Motor neuron (in vitro differentiated cells): Measurements from ENCODE around the gene WDR53. TPM values are rescaled to one million over a fixed set of nuclear protein-coding genes. Genes with fewer than 3 reads are reported as not detected.
"Not testable (repeated sequence)": the region's sequence is repeated elsewhere in the genome, so short reads cannot be mapped to it uniquely, and the experiment has no call there.

Experiments
- ATAC-seq, 8 experiments: fragments of 200-7000 bp; cut with Tn5 transposase; replicated peaks in 6 of 8; 2 replicates each; pipeline ENCODE4 v1.8.0; 2021; ENCODE audit warnings: mild to moderate bottlenecking in 8 of 8, moderate library complexity in 8 of 8
- H3K27ac ChIP-seq, 2 donors: fragments of 250-450 bp; sonication (Bioruptor Pico); 2 replicates each; pipeline ENCODE4 v1.9.0; 2021; ENCODE audit warnings: antibody characterized with exemption in 2 of 2, mild to moderate bottlenecking in 2 of 2, moderate library complexity in 1 of 2
- H3K4me1 ChIP-seq, 2 donors: fragments of 250-450 bp; sonication (Bioruptor Pico); replicated peaks in 1 of 2; 2 replicates each; pipeline ENCODE4 v1.6.1; 2021; ENCODE audit warnings: antibody characterized with exemption in 2 of 2, mild to moderate bottlenecking in 2 of 2, moderate library complexity in 1 of 2
- H3K4me3 ChIP-seq, 5 donors: fragments of 250-450 bp; sonication (Bioruptor Pico); 2 replicates each; pipeline ENCODE4 v1.9.0; 2021; ENCODE audit warnings: antibody characterized with exemption in 5 of 5, mild to moderate bottlenecking in 5 of 5, moderate library complexity in 4 of 5
- WGBS, 10 experiments: fragments of 450-650 bp; shearing (Covaris generic); methylation state at CpG; one replicate each; pipeline ENCODE4 v1.0.0; 2022; 5-methylcytosine and 5-hydroxymethylcytosine counted together
- in situ Hi-C, 9 experiments: fragments of 400-800 bp; cut with MboI; loops; one replicate each; pipeline ENCODE4 v1.15.0; 2021; ENCODE audit warnings: low sequenced_read_pairs in 9 of 9, low pct_unique_long_range_greater_than_20kb in 2 of 9; ENCODE audit not compliant: unreplicated experiment in 9 of 9
- total RNA-seq, 8 experiments: library from RNA; unstranded; fragments of 300-600 nt; gene quantifications; 2 replicates each; pipeline versions ENCODE4 v1.2.3 to v1.2.4, GENCODE V29; 2022

The WDR53 gene
- total RNA-seq, result 10 to 100 TPM in 4 of 8 experiments, 1 to 10 TPM in 4; 5.7 to 13.1 (median 9.4) TPM

DNA sequence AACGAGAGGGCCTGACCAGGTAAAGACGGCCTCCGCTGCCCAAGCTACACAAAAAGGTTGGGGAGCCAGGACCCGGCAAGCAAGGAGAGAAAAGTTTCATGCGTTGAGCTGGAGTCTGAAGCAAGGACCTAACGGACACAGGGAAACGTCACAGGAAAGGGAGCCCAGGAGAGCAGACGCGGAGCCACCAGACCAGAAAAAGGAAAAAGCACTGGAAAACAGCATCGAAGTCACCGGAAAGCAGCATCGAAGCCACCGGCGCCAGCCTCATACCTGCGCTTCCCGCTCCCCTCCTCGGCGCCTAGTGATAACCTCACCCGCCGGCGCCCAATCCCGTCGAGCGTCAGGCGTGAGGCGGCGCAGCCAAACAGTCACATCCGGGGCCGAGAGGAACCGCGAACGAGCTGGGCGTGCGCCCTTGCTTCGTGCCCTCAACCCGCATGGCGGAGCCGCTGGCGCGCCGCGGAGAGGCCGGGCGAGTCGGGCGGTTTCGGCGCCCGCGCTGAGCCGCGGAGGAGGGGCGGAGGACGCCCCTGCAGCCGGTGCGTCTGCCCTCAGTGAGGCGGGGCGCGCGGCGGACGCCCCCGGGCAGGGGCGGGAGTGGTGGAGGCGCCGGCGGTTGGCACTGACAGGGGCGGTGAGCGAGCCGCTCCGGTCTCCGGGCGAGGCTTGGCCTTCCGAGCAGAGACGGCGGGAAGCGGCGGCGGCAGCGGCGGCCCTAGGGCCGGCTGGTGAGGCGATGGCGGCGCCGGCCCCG, at the start of gene WDR53, which contains the start of gene FBXO45:
TSS of gene WDR53 (minus strand) at position 309 of the 757 bp plus-strand sequence. CDS start 7,079 bp downstream, outside the sequence.
TSS of gene FBXO45 (plus strand) at position 415 of the 757 bp plus-strand sequence. CDS start at position 740, 325 bp downstream.
- in situ Hi-C loops, result no loop called here
- Histone ChIP-seq H3K27ac (peak within 1 kb of the TSS; percentile 63 to 73), H3K4me3 (peak within 1 kb of the TSS; percentile 53 to 99 (median 77)), H3K4me1 (peaks cover 14 to 16% of the 10 kb centered on the region in 2 donors)
- WGBS, 10 experiments, result 0 to 1% (median 0%) methylated on average over 3 to 33 of the region's 87 CpGs; no CpG with 5 or more reads in 3 of the 10 experiments
- peak; percentile 94 to 99 (median 98) for ATAC-seq

DNA sequence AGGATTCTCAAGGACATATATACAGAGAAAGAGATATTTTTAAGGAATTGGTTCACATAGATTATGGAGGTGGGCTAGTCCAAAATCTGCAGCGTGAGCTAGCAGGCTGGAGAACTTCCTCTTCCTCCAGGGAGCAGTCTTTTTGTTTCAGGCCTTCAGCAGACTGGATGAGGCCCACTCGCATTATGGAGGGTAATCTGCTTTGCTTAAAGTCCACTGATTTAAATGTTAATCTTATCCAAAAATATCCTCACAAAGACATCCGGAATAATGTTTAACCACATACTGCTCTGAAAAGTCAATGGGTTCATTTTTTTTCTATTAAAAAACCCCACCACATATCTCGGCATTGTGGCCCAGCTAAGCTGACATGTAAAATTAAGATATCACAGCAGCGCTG, 48.9 kb upstream of the WDR53 start:
- ATAC-seq, result no peak
- H3K27ac ChIP-seq, result no peak overlapping the region
- in situ Hi-C loops, result loop anchor here in 2 of 9 experiments (10.0 kb wide), 1 partner anchor 68 kb away; no protein-coding TSS in a partner anchor

DNA sequence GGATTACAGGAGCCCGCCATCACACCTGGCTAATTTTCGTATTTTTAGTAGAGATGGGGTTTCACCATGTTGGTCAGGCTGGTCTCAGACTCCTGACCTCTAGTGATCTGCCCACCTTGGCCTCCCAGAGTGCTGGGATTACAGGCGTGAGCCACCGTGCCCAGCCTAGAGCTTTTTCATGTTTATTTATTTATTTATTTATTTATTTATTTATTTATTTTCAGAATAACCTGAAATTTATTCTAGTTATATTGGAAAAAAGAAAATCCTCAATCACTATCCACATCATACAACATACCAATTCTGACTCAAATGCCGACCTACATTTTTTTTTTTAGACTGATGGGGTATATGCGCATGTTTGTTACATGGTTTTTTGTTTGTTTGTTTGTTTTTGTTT, 46.9 kb upstream of the WDR53 start:
- peaks cover 11 to 15% of the 10 kb centered on the region in 2 donors for H3K4me1 ChIP-seq
- H3K27ac ChIP-seq, ATAC-seq, H3K4me3 ChIP-seq: not testable (repeated sequence)
- 63 to 98% (median 87%) methylated on average over 1 to 6 of the region's 6 CpGs; no CpG with 5 or more reads in 2 of the 10 experiments for WGBS, 10 experiments
- in situ Hi-C loops, result loop anchor here in 2 of 9 experiments (10.0 kb wide), 1 partner anchor 70 kb away; no protein-coding TSS in a partner anchor

More for the DNA sequence above, 48.9 kb upstream of the WDR53 start:
- 10 to 88% (median 78%) methylated on average over 1 to 5 of the region's 5 CpGs; no CpG with 5 or more reads in 1 of the 10 experiments for WGBS, 10 experiments
- Histone ChIP-seq H3K4me3 (no peak overlapping the region), H3K4me1 (peaks cover 12 to 14% of the 10 kb centered on the region in 2 donors)

DNA sequence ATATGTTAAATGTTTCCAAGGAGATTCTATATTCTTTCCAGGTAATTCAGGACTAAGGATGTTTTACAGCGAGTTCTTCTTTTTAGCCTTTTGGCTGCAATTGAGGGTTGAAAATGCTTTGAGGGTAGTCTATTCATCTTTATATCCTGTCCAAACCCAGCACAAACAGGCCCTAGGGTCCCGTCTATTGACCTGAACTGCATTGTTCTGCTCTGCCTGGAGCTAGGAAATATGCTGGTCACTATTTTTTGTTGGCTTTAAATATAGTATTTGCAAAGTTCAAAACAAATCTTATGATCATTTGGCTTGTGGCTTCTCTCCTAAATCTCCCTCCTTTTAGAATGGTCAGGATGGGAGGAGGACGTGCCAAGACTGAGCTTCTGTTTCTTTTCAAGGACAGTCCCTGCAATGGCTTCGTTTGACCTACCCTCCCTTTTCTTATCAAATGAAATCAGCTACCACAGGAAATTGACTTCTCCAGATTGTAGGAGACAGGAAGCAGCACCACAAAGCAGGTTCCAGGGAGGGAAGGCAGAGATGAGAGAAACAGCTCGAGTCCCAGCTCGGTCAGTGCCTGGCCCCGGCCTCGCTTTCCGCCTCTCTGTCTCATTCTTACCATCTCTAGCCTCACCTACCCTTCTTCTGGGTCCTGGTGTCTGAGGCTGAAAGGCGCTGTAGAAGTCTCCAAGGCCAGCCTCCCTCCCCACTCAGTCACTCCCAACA, 43.6 kb upstream of the WDR53 start:
- no peak for ATAC-seq
- in situ Hi-C loops, result loop anchor here in 2 of 9 experiments (10.0 kb wide), 1 partner anchor 73 kb away; no protein-coding TSS in a partner anchor
- WGBS, 10 experiments, result 71 to 100% (median 84%) methylated on average over 1 to 8 of the region's 10 CpGs
- Histone ChIP-seq H3K27ac (no peak overlapping the region), H3K4me1 (peaks cover 0 to 4% of the 10 kb centered on the region in 2 donors), H3K4me3 (no peak overlapping the region)

DNA sequence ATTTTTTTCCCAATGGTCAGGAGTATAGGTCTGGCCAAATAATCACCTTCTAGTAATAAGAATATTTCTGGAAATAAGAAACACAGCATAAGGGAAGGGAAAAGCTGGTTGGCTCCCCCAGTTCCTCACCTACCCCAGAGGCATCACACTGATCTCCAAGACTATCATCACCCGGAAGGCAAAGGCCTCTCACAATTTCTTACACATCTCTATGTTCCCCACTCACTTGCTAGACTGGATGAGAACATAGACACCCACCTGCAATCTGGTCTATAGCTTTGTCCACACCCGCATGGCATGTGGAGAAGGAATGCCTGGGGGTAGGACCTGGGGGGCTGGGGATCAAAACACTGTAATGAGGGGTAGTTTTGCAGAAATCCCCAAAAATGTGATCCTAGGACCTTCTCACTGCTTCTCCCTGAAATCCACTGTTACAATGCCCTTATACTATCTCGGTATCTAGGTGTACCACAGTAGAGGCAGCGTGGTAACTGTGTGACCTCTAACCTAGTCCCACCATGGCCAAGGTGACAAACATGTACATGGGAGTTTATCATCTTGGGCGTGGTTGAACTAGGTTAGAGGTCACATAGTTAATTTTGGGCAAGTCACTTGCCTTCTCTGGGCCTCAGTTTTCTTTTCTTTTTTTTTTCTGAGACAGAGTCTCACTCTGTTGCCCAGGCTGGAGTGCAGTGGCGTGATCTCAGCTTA, 41.6 kb upstream of the WDR53 start:
- Histone ChIP-seq H3K4me3 (no peak overlapping the region), H3K27ac (no peak overlapping the region), H3K4me1 (peaks cover 0 to 4% of the 10 kb centered on the region in 2 donors)
- in situ Hi-C loops, result loop anchor here in 2 of 9 experiments (10.0 kb wide), 1 partner anchor 75 kb away; no protein-coding TSS in a partner anchor
- ATAC-seq, result peak in 1 of 8 experiments; percentile 11
- WGBS, 10 experiments, result 11 to 100% (median 85%) methylated on average over 1 to 4 of the region's 6 CpGs; no CpG with 5 or more reads in 4 of the 10 experiments

DNA sequence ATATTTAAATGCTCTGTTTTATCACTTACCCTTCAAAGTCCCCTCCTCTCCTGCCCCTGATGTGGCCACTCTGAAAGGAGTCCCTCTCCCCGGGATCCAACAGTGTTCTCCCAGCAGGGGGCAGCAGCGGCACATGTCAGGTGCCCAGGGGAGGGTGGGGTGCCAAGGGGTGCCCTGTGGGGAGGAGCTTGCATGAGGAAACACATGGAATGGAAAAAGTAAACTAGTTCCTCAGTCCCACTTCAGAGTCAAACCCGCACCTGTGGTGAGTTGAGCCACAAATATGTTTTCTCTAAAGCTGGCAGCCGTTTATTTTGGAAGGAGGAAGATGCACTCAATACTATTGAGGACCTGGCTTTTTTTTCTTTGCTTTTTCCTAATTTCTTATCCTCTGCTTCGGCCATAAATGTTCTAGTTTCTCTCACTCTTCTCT, 41.0 kb upstream of the WDR53 start:
- no peak overlapping the region for H3K4me3 ChIP-seq
- ATAC-seq, result peak; percentile 94 to 100 (median 100)
- WGBS, 10 experiments, result 11 to 100% (median 39%) methylated on average over 1 to 5 of the region's 5 CpGs; no CpG with 5 or more reads in 1 of the 10 experiments
- no peak overlapping the region for H3K27ac ChIP-seq
- H3K4me1 ChIP-seq, result peaks cover 0 to 4% of the 10 kb centered on the region in 2 donors
- in situ Hi-C loops, result no loop called here

DNA sequence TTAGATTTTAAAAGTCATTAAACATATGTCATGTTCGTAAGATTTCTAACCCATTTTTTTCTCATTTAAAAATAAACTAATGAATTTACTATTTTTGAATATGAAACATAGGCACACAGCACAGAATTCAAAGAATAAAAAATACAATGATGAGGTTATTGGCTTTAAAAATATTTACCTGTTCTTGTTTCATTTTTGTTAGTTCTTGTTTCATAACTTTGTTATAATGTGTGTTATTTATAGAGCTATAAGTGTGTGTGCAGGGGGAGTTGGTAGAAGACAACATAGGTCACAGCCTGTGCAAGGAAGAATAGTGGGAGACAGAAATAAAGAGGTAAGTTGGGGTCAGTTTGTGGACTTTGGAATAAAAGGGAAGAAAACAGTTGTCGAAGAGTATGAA, 40.3 kb upstream of the WDR53 start:
- 44 to 94% (median 77%) methylated on average over 1 to 2 of the region's 2 CpGs for WGBS, 10 experiments
- Histone ChIP-seq H3K4me1 (peaks cover 0 to 4% of the 10 kb centered on the region in 2 donors), H3K27ac (no peak overlapping the region), H3K4me3 (no peak overlapping the region)
- ATAC-seq, result no peak
- in situ Hi-C loops, result no loop called here

DNA sequence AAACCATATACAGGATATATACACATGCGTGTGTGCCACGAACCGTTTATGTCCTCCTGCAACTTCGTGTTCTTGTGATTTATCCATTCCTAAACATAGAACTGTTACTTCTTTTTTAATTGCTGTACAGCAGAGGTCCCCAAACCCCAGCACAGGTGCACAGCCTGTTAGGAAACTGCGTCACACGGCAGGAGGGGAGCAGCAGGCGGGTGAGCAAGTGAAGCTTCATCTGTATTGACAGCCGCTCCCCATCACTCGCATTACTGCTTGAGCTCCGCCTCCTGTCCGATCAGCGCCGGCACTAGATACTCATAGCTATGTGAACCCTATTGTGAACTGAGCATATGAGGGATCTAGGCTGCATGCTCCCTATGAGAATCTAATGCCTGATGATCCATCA, 36.2 kb upstream of the WDR53 start:
- in situ Hi-C loops, result no loop called here
- 19 to 100% (median 66%) methylated on average over 1 to 13 of the region's 13 CpGs for WGBS, 10 experiments
- Histone ChIP-seq H3K4me1 (no peaks in the 10 kb centered on the region), H3K27ac (no peak overlapping the region), H3K4me3 (no peak overlapping the region)
- ATAC-seq, result no peak

DNA sequence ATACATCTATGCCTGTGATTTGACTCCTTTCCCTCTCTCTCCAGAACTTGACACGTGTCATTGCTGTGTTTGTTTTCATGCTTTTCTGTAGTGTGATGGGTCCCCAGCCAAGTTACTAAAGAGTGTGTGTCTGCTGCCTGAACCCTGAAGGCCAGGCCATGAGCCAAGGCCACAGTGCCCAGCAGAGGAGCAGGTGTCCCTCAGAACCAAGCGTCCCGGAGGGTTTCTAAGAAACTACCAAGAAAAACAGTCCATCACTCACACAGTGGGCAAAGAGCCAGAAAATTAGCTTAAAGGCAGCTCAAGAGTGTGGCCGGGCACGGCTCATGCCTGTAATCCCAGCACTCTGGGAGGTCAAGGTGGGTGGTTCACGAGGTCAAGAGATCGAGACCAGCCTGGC, 35.3 kb upstream of the WDR53 start:
- Histone ChIP-seq H3K4me1 (no peaks in the 10 kb centered on the region), H3K27ac (no peak overlapping the region), H3K4me3 (no peak overlapping the region)
- in situ Hi-C loops, result no loop called here
- ATAC-seq, result no peak
- 14 to 93% (median 63%) methylated on average over 1 to 7 of the region's 7 CpGs; no CpG with 5 or more reads in 4 of the 10 experiments for WGBS, 10 experiments

DNA sequence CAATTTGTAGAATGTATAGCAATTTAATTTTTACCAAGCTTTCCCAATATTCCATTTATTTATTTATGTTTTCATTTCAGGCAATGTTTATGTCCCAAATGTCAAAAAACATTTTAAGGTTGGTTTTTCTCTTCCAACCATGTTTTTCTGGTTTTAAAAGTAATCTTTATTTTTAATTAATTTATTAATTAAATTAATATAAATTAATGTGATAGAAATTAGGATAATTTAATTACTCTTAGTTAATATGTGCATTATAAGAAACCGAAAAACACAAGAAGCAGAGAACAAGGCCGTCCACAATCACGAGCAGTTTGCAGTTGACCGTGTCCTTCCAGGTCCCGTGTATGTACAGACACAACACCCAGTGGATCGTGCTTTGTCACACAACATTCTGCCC, 34.3 kb upstream of the WDR53 start:
- WGBS, 10 experiments, result 67 to 98% (median 87%) methylated on average over 4 to 6 of the region's 6 CpGs
- no peak overlapping the region for H3K4me3 ChIP-seq
- no peak overlapping the region for H3K27ac ChIP-seq
- no peaks in the 10 kb centered on the region for H3K4me1 ChIP-seq
- in situ Hi-C loops, result no loop called here
- ATAC-seq, result no peak

DNA sequence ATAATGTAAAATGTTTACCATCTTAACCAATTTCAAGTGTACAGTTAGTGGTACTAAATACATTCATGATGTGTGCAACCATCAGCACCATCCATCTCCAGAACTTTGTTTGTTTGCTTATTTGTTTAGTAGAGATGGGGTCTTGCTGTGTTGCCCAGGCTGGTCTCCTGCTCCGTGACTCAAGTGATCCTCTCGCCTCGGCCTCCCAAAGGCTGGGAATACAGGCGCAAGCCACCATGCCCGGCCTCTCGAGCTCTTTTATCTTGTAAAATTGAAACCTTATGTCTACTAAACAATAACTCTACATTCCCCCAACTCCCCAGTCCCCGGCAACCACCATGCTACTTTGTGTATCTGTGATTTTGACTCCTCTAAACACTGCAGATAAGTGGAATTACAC, 32.0 kb upstream of the WDR53 start:
- no peak overlapping the region for H3K27ac ChIP-seq
- no peak for ATAC-seq
- 65 to 95% (median 80%) methylated on average over 2 to 4 of the region's 7 CpGs; no CpG with 5 or more reads in 3 of the 10 experiments for WGBS, 10 experiments
- in situ Hi-C loops, result no loop called here
- no peak overlapping the region for H3K4me3 ChIP-seq
- H3K4me1 ChIP-seq, result no peaks in the 10 kb centered on the region

DNA sequence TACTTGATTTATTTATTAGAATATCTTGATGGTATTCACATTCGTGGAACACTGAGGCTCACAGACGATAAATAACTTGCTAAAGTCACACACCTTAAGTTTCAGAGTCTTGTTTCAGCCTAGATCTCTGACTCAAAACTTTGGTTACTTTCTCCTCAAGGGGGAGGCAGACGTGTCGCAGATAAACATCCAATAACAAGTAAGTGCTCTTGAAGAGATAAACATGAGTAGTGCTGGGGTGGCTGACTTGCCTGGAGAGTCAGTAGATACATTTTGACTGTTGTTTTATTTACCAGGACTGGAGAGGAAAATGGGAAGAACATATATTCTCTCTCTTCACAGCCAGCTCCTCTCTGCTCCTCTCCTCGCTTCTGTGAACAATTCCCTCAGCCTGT, 31.4 kb upstream of the WDR53 start:
- Histone ChIP-seq H3K4me1 (no peaks in the 10 kb centered on the region), H3K4me3 (no peak overlapping the region), H3K27ac (no peak overlapping the region)
- WGBS, 10 experiments, result 54 to 87% (median 79%) methylated on average over 1 to 5 of the region's 5 CpGs; no CpG with 5 or more reads in 2 of the 10 experiments
- in situ Hi-C loops, result no loop called here
- no peak for ATAC-seq
